NCI-H345 (cell line): ENCODE measurements around the gene CDK14.

Source experiments
- DNase-seq: peaks from one replicate; lab custom pipeline; 2025; lab: John Stamatoyannopoulos, UW

CDK14 gene

GRCh38 chr7:90596671-90597562 is 796 bp downstream of the CDK14 start:
- peak; percentile 33 for DNase-seq

- no peak for DNase-seq
Measured at GRCh38 chr7:90597563-90598253, 1.6 kb downstream of the CDK14 start.

DNA sequence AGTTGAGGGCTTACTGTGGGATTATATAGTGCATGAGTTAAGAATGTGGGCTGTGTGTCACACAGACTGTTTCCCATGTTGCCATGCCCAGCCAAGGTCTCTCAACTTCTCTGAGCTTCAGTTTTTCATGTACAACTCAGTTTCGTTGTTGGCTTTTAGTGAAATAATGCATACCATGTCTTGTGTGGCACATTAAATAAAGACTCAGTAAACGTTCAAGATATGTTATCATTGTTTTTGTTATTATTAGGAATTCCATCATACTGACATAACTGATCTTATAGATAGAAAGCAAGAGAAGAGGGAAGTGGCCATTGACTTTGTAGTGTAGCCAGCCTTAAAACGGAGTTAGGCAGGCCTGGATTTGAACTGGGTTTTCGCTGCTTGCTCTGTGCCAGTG is 2.9 kb downstream of the CDK14 start:
- no peak for DNase-seq

GRCh38 chr7:90599892-90600555 is 3.9 kb downstream of the CDK14 start:
- DNase-seq: no peak

- DNase-seq: no peak
Measured at GRCh38 chr7:90602303-90602702, 6.2 kb downstream of the CDK14 start.

DNA sequence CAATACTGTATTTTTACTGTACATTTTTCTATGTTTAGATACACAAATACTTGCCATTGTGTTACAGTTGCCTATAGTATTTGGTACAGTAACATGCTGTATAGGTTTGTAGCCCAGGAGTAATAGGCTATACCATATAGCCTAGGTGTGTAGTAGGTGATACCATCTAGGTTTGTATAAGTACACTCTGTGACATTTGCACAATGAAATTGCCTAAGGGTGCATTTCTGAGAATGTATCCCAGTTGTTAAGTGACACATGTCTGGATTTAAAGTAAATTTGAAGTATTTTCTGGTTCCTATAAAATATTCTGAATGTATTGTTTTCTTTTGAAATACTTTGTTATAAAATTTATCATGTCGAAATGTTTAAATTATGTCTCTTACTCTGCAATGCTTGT is 7.2 kb downstream of the CDK14 start:
- no peak for DNase-seq

GRCh38 chr7:90604383-90604782 is 8.3 kb downstream of the CDK14 start:
- peak; percentile 17 for DNase-seq

GRCh38 chr7:90605055-90605454 is 8.9 kb downstream of the CDK14 start:
- peak; percentile 83 for DNase-seq

GRCh38 chr7:90607196-90607595 is 11.1 kb downstream of the CDK14 start:
- DNase-seq: no peak

DNA sequence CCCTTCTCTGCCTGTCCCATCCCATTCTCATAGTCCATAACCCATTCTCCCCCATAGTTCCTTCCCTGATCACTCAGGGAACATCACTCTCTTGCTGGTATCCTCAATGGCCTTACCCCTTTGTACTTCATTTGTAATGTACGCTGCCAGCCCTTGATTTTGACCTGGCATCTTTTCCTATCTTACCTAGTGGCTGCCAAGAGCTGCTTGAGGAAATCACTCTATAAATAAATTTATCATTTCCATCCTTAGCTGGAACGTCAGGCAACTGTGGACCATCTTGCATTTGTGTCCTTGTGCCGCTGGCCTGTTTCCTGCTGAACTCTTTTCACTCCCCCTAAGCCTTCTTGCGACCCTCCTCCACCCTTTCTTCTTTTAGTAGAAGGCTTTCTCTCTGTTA is 14.0 kb downstream of the CDK14 start:
- DNase-seq: no peak

DNA sequence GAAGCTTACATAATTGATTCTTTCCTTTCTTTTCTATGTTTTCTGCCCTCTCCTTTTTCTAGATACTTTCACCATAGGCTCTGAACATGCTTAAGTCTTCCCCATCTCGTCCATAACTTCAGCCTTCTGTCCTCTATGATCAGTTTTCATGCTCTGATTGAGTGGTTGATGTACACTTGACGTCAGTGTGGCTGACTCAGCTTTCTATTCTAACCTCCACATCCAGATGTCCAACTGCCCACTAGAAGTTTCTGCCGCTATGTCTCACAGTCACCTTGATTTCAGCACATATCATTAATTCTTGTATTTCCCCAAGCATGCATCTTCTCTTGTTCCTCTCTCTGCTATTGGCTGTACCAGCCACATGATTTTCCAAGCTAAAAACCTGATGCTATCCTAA is 15.0 kb downstream of the CDK14 start:
- DNase-seq: no peak

GRCh38 chr7:90613088-90613498 is 17.0 kb downstream of the CDK14 start:
- no peak for DNase-seq

- no peak for DNase-seq
Measured at GRCh38 chr7:90617442-90617841, 21.3 kb downstream of the CDK14 start.

DNA sequence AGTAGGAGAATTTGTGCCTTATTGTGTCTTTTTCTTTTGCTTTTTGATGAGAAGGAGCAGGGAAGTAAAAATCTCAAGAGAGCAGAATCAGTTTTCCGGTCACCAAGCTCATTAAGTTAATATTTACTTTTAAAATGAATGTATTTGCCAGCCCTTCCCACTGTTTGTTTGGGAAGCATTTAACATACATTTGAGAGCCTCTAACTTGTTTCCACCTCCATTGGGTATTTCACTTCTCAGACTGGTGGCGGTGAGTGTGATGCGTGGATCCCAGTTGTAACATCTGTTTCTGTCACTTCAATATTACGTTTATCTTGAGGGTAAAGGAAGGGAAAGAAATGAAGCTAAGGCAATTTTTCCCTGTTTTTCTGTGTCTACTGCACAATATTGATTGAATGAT is 22.8 kb downstream of the CDK14 start:
- DNase-seq: peak; percentile 45

DNA sequence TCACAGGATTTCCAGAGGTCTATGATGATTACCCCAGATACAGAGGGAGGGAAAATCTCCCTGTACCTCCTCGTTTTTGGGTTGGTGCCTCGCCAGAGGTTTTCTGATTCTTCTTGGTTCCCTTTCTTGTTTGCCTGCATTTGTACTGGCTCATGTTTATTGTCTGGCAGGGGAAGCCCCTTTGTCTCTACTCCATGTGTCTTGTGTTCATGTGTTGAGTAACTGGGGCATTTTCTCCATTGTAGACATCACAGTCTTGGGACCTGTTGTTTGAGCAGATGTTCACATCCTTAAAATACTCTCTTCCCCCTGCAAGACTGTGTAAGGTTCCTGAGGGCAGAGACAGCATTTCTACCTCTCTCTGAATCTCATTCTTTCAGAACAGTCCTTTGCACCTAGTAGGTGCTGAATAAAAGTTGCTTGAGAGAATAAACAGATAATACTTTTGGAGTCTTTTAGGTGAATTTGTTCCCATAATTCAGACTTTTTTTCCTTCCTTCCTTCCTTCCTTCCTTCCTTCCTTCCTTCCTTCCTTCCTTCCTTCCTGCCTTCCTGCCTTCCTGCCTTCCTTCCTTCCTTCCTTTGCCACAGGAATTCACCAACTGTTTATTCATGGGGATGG is 25.1 kb downstream of the CDK14 start:
- DNase-seq: no peak

DNA sequence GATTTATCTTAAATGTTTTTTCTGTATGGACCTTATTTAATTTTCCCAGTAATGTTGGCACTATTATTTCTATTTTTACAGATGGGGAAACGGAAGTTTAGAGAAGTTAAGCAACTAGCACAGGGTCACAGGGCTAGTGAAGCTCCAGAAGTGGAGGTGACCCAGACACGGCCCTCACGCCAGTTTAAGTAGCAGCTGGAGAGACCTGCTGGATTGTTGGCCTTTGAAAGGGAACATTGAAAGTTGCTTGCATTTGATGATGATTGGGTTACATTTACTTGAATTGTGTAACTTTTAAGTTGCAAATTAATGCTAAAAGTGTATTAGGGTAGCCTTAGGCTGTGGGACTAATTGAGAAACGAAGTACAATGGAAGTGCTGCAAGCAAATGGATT is 25.6 kb downstream of the CDK14 start:
- DNase-seq: no peak

- DNase-seq: no peak
Measured at GRCh38 chr7:90622670-90623069, 26.5 kb downstream of the CDK14 start.

DNA sequence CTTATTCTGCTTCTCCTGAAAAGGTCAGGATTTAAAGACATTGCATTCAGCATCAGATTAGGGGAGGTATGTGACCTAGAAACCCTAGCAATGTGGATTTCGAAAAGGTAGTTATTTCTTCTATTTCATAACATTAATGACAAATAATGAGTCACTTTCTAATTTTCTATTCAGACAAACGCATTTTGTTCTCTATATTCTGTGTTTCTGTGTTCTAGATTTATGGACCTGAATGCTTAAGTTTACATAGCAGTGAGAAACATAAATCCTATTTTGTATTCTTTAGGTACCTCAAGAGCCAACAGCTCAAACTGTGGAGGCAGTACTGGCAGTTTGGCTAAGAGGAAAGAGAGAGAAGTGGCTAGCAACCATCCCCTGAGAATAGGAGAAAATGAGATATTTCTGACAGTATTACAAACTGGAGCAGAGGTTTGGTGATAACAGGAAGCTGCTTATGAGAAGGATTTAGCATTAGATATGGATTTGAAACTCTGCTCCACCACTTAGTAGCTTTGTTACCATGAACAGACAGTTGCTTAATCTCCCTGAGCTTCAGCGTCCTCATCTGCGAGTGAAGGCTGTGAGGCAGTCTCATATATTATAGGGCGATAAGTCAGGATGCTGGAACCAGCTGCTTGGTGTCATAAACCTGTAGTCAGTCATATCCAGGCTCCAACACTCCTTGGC is 28.2 kb downstream of the CDK14 start:
- DNase-seq: no peak

DNA sequence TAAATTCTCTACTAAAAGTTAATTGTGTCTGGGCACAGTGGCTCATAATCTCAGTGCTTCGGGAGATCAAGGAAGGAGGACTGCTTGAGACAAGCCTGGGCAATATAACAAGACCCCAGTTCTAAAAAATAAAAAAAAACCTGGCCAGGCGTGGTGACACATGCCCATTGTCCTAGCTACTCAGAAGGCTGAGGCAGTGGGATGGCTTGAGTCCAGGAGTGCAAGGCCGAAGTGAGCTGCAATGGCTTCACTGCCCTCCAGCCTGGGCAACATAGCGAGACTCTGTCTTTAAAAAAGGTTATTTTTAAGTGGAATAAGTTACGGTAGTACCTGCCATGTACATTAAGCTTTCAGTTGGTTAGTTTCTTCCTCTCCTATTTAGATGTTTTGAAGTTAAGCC is 28.9 kb downstream of the CDK14 start:
- no peak for DNase-seq

DNA sequence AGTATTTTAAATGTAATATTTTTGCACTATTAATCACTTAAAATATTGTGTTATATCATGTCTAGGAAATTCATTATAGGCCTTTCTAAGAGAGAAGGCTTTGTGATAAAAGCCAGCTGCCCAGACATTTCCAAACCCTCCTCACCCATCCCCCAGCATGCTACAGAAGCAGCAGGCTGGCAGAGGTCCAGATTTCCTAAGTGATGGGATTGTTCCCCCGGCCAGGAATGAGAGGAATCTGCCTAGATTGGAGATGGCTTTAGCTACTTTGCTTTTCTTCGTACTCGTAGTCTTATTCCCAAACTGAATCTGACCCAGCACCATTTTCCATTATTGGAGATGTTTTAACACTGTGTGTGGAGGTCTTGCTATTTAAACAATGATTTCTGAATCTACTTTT is 29.4 kb downstream of the CDK14 start:
- DNase-seq: peak; percentile 54

DNA sequence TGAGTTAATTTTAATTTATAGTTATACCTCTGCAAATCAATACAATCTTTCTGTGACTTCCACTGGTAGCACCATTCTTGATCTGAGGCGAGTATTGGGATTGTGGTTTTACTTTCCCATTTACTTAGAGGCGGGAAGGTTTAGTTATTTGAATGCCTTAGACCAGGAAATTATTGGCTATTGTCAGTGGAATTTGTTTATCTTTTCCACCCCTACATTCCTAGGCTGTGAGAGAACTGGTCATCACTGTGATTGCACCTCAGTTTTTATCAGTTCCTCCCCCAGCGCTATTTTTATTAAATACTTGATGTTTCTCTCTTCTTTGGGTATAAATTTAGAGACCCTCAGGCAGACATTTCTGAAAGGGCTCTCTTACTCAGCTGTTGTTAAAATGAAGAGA is 29.9 kb downstream of the CDK14 start:
- DNase-seq: no peak
